ENCODE measurements around the gene ACACA.

ACACA gene

GRCh38 chr17:37059493-37059892 is 347.1 kb downstream of the ACACA start:
- ATAC-seq: no peak
- TF ChIP-seq ZFP30 (CRISPR knock-in tag; IDR thresholded peaks at IDR 0.05): no peak
- TF ChIP-seq SNAI2 (CRISPR knock-in tag; IDR thresholded peaks at IDR 0.05): no peak
- no peak for TF ChIP-seq ZFP3 (CRISPR knock-in tag; IDR thresholded peaks at IDR 0.05)
- TF ChIP-seq ESRRG (CRISPR knock-in tag; IDR thresholded peaks at IDR 0.05): no peak
- TF ChIP-seq TCF4 (CRISPR knock-in tag; IDR thresholded peaks at IDR 0.05; ENCODE audit: borderline replicate concordance): no peak

GRCh38 chr17:37056622-37057021 is 350.0 kb downstream of the ACACA start:
- no peak for ATAC-seq
- TF ChIP-seq ISL1 (CRISPR knock-in tag; IDR thresholded peaks at IDR 0.05) (no peak), ZC3H10 (CRISPR knock-in tag; IDR thresholded peaks at IDR 0.05) (no peak), PPARA (CRISPR knock-in tag; IDR thresholded peaks at IDR 0.05; ENCODE audit: borderline replicate concordance) (no peak), ZNF8 (CRISPR knock-in tag; IDR thresholded peaks at IDR 0.05) (no peak), RARB (CRISPR knock-in tag; IDR thresholded peaks at IDR 0.05) (no peak), CSRNP3 (CRISPR knock-in tag; IDR thresholded peaks at IDR 0.05) (no peak)
- TF ChIP-seq, protein P1, sequence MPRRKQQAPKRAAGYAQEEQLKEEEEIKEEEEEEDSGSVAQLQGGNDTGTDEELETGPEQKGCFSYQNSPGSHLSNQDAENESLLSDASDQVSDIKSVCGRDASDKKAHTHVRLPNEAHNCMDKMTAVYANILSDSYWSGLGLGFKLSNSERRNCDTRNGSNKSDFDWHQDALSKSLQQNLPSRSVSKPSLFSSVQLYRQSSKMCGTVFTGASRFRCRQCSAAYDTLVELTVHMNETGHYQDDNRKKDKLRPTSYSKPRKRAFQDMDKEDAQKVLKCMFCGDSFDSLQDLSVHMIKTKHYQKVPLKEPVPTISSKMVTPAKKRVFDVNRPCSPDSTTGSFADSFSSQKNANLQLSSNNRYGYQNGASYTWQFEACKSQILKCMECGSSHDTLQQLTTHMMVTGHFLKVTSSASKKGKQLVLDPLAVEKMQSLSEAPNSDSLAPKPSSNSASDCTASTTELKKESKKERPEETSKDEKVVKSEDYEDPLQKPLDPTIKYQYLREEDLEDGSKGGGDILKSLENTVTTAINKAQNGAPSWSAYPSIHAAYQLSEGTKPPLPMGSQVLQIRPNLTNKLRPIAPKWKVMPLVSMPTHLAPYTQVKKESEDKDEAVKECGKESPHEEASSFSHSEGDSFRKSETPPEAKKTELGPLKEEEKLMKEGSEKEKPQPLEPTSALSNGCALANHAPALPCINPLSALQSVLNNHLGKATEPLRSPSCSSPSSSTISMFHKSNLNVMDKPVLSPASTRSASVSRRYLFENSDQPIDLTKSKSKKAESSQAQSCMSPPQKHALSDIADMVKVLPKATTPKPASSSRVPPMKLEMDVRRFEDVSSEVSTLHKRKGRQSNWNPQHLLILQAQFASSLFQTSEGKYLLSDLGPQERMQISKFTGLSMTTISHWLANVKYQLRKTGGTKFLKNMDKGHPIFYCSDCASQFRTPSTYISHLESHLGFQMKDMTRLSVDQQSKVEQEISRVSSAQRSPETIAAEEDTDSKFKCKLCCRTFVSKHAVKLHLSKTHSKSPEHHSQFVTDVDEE (CRISPR knock-in tag; IDR thresholded peaks at IDR 0.05): no peak

- TF ChIP-seq ZFP3 (CRISPR knock-in tag; IDR thresholded peaks at IDR 0.05) (no peak), ZC3H10 (CRISPR knock-in tag; IDR thresholded peaks at IDR 0.05) (no peak), SNAI2 (CRISPR knock-in tag; IDR thresholded peaks at IDR 0.05) (no peak), ZNF70 (CRISPR knock-in tag; IDR thresholded peaks at IDR 0.05) (no peak), ISL1 (CRISPR knock-in tag; IDR thresholded peaks at IDR 0.05) (no peak), CSRNP3 (CRISPR knock-in tag; IDR thresholded peaks at IDR 0.05) (no peak), OSR1 (CRISPR knock-in tag; IDR thresholded peaks at IDR 0.05) (no peak), ESRRG (CRISPR knock-in tag; IDR thresholded peaks at IDR 0.05) (no peak), BACH2 (CRISPR knock-in tag; IDR thresholded peaks at IDR 0.05; ENCODE audit: borderline replicate concordance) (no peak), TCF4 (CRISPR knock-in tag; IDR thresholded peaks at IDR 0.05; ENCODE audit: borderline replicate concordance) (no peak)
- TF ChIP-seq, protein P2, sequence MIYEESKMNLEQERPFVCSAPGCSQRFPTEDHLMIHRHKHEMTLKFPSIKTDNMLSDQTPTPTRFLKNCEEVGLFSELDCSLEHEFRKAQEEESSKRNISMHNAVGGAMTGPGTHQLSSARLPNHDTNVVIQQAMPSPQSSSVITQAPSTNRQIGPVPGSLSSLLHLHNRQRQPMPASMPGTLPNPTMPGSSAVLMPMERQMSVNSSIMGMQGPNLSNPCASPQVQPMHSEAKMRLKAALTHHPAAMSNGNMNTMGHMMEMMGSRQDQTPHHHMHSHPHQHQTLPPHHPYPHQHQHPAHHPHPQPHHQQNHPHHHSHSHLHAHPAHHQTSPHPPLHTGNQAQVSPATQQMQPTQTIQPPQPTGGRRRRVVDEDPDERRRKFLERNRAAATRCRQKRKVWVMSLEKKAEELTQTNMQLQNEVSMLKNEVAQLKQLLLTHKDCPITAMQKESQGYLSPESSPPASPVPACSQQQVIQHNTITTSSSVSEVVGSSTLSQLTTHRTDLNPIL (CRISPR knock-in tag; IDR thresholded peaks at IDR 0.05; ENCODE audit: low read depth): no peak
Measured at GRCh38 chr17:37054894-37055293, 351.7 kb downstream of the ACACA start.

DNA sequence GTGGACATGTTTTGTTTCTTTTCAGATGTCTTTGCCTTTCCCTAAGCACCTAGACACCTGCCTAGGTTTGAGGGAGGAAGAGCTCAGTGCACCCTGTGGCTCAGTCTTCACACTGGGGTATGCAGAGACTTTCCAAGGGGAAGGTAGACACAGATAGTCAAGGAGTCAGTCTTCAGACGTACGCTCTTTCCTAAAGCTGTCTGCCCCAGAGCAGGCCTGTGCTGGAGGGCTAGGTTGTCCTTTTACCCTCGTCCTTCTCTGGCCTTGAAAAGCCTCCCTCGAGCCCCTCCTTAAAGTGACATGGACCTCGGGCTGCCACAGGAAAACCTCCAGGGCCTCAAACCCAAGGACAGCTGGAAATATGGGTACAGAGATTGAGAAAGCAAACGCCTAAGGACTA is 354.2 kb downstream of the ACACA start:
- no peak for ATAC-seq
- TF ChIP-seq ZFP30 (CRISPR knock-in tag; IDR thresholded peaks at IDR 0.05) (no peak), ZC3H10 (CRISPR knock-in tag; IDR thresholded peaks at IDR 0.05) (no peak), ZNF565 (CRISPR knock-in tag; conservative IDR thresholded peaks at IDR 0.05; ENCODE audit: low read depth) (no peak), ARNTL (CRISPR knock-in tag; IDR thresholded peaks at IDR 0.05; ENCODE audit: borderline replicate concordance, low read depth) (no peak), ISL1 (CRISPR knock-in tag; IDR thresholded peaks at IDR 0.05) (no peak), TOX (CRISPR knock-in tag; IDR thresholded peaks at IDR 0.05; ENCODE audit: borderline replicate concordance) (no peak), PATZ1 (CRISPR knock-in tag; IDR thresholded peaks at IDR 0.05; ENCODE audit: borderline replicate concordance) (no peak), ESRRG (CRISPR knock-in tag; IDR thresholded peaks at IDR 0.05) (no peak), ZNF8 (CRISPR knock-in tag; IDR thresholded peaks at IDR 0.05) (no peak), CSDC2 (CRISPR knock-in tag; IDR thresholded peaks at IDR 0.05) (no peak), PPARA (CRISPR knock-in tag; IDR thresholded peaks at IDR 0.05; ENCODE audit: borderline replicate concordance) (no peak), SNAI2 (CRISPR knock-in tag; IDR thresholded peaks at IDR 0.05) (no peak), RARB (CRISPR knock-in tag; IDR thresholded peaks at IDR 0.05) (no peak)
- TF ChIP-seq, protein P1 (CRISPR knock-in tag; IDR thresholded peaks at IDR 0.05): no peak
- TF ChIP-seq, protein P3, sequence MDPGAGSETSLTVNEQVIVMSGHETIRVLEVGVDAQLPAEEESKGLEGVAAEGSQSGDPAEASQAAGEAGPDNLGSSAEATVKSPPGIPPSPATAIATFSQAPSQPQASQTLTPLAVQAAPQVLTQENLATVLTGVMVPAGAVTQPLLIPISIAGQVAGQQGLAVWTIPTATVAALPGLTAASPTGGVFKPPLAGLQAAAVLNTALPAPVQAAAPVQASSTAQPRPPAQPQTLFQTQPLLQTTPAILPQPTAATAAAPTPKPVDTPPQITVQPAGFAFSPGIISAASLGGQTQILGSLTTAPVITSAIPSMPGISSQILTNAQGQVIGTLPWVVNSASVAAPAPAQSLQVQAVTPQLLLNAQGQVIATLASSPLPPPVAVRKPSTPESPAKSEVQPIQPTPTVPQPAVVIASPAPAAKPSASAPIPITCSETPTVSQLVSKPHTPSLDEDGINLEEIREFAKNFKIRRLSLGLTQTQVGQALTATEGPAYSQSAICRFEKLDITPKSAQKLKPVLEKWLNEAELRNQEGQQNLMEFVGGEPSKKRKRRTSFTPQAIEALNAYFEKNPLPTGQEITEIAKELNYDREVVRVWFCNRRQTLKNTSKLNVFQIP (CRISPR knock-in tag; IDR thresholded peaks at IDR 0.05; ENCODE audit: borderline replicate concordance, low read depth): no peak

More at GRCh38 chr17:37054894-37055293, 351.7 kb downstream of the ACACA start:
- ATAC-seq: no peak
